Ectodermal cell (in vitro differentiated cells): ENCODE results near the gene POLE4.

Experiments
- H3K27ac ChIP-seq: 2 replicates; pipeline ENCODE4 v1.7.0; 2013; ENCODE audit warnings: mild to moderate bottlenecking, low read depth, low read length; ENCODE audit not compliant: insufficient read depth, poor library complexity, severe bottlenecking
- H3K27me3 ChIP-seq: 2 replicates; pipeline ENCODE4 v1.7.0; 2013; ENCODE audit warnings: mild to moderate bottlenecking, low read length; ENCODE audit not compliant: insufficient read depth, control insufficient read depth, poor library complexity, severe bottlenecking
- H3K36me3 ChIP-seq: one replicate; pipeline ENCODE4 v1.7.0; 2013; ENCODE audit warnings: low read length; ENCODE audit not compliant: control insufficient read depth, insufficient read depth
- H3K4me1 ChIP-seq: one replicate; pipeline ENCODE4 v1.7.0; 2013; ENCODE audit warnings: low read length; ENCODE audit not compliant: control insufficient read depth, insufficient read depth
- H3K4me3 ChIP-seq: 2 replicates; pipeline ENCODE4 v1.7.0; 2013; ENCODE audit warnings: low read depth, low read length, control low read depth; ENCODE audit not compliant: insufficient read depth
- H3K9me3 ChIP-seq: 2 replicates; pipeline ENCODE4 v1.7.0; 2013; ENCODE audit warnings: mild to moderate bottlenecking, low read length, moderate library complexity; ENCODE audit not compliant: control insufficient read depth
- WGBS, 2 experiments: methylation state at CpG; one replicate each; pipeline ENCODE4 v1.1.7; 2013; ENCODE audit warnings: missing lambda C conversion rate in 2 of 2; 5-methylcytosine and 5-hydroxymethylcytosine counted together

Gene POLE4

GRCh38 chr2:74985978-74986609 is 27.7 kb downstream of the POLE4 start:
- Histone ChIP-seq H3K9me3 (no peaks in the 10 kb centered on the region), H3K36me3 (no peaks in the 10 kb centered on the region), H3K27me3 (no peaks in the 10 kb centered on the region), H3K27ac (no peak overlapping the region), H3K4me3 (no peak overlapping the region), H3K4me1 (no peaks in the 10 kb centered on the region)
- 89 to 91% methylated on average over 5 to 7 of the region's 7 CpGs for WGBS, 2 experiments

DNA sequence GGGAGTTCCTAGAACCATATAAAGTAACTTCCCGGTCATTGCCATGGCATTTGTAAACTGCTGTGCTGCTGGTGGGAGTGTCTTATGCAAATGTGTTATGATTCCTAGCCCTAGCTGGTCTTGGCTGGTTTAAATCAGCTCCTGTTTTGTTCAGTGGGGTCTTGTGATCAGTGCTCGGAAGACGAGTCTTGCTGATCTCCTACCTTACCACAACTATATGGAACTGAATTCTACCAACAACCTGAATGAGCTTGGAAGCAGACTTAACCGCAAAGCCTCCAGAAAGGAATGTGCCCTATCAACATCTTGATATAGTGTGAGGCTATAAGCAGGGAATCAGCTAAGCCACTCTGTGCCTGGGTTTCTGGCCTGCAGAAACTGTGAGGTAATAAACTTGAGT is 33.5 kb downstream of the POLE4 start:
- Histone ChIP-seq H3K36me3 (no peaks in the 10 kb centered on the region), H3K27ac (no peak overlapping the region), H3K4me3 (no peak overlapping the region), H3K9me3 (no peaks in the 10 kb centered on the region), H3K4me1 (no peaks in the 10 kb centered on the region), H3K27me3 (no peaks in the 10 kb centered on the region)
- 93 to 94% methylated on average over 4 of the region's 4 CpGs for WGBS, 2 experiments

DNA sequence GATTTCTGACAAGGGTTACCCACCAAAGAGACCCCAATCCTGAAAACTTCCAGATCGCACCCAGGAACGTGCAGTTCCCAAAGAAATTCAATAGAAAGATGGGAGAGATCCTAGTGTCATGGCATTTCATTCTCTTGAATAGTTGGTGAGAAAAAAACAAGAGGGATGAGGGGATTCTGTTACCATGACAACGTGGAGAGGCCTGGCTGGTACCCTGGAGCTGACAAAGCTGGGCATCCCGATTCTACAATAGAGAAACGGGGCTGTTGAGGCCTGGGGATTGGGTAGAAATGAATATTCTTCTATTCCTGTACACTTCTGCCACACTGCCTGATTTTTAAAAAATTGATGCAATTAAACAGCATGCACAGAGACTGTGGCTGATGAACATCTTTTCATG is 41.0 kb downstream of the POLE4 start:
- Histone ChIP-seq H3K27ac (no peak overlapping the region), H3K4me3 (no peak overlapping the region), H3K27me3 (no peaks in the 10 kb centered on the region), H3K36me3 (no peaks in the 10 kb centered on the region), H3K4me1 (no peaks in the 10 kb centered on the region), H3K9me3 (no peaks in the 10 kb centered on the region)
- 91% methylated on average over 5 of the region's 5 CpGs for WGBS, 2 experiments

- H3K9me3 ChIP-seq: no peaks in the 10 kb centered on the region
- 88 to 92% methylated on average over 3 of the region's 3 CpGs for WGBS, 2 experiments
Observed at GRCh38 chr2:75002007-75002406, 43.6 kb downstream of the POLE4 start.

GRCh38 chr2:75003276-75003675 is 44.8 kb downstream of the POLE4 start:
- Histone ChIP-seq H3K27ac (no peak overlapping the region), H3K36me3 (no peaks in the 10 kb centered on the region), H3K4me3 (no peak overlapping the region), H3K9me3 (no peaks in the 10 kb centered on the region), H3K27me3 (no peaks in the 10 kb centered on the region), H3K4me1 (no peaks in the 10 kb centered on the region)
- WGBS, 2 experiments: 85 to 90% methylated on average over 2 of the region's 2 CpGs

More at GRCh38 chr2:75002007-75002406, 43.6 kb downstream of the POLE4 start:
- no peaks in the 10 kb centered on the region for H3K36me3 ChIP-seq
- no peak overlapping the region for H3K27ac ChIP-seq
- H3K4me3 ChIP-seq: no peak overlapping the region
- no peaks in the 10 kb centered on the region for H3K27me3 ChIP-seq
- H3K4me1 ChIP-seq: no peaks in the 10 kb centered on the region

DNA sequence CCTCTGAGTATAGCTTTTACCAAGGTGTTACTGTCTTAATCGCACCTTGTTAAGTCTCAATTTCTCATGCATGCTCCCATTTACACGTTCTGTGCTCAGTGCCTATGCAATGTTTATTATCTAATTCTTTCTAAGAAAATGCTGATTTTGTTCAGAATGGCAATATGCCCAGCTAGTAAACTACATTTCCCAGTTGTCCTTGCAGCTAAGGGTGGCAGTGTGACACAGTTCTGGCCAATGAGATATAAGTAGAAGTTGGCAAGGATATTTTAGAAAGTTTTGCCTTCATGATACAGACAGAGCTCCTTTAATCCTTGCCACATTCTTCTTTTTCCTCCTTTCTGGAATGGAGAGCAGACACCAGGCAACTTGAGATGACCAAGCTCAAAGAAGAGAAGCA is 45.3 kb downstream of the POLE4 start:
- Histone ChIP-seq H3K27me3 (no peaks in the 10 kb centered on the region), H3K4me3 (no peak overlapping the region), H3K9me3 (no peaks in the 10 kb centered on the region), H3K27ac (no peak overlapping the region), H3K36me3 (no peaks in the 10 kb centered on the region), H3K4me1 (no peaks in the 10 kb centered on the region)
- 87 to 92% methylated on average over 2 of the region's 2 CpGs for WGBS, 2 experiments

- H3K27ac ChIP-seq: no peak overlapping the region
- H3K4me1 ChIP-seq: no peaks in the 10 kb centered on the region
- no peaks in the 10 kb centered on the region for H3K9me3 ChIP-seq
- no peaks in the 10 kb centered on the region for H3K36me3 ChIP-seq
- no peaks in the 10 kb centered on the region for H3K27me3 ChIP-seq
- no peak overlapping the region for H3K4me3 ChIP-seq
Observed at GRCh38 chr2:75006041-75006440, 47.6 kb downstream of the POLE4 start.

GRCh38 chr2:75007061-75007460 is 48.6 kb downstream of the POLE4 start:
- no peaks in the 10 kb centered on the region for H3K4me1 ChIP-seq
- no peak overlapping the region for H3K27ac ChIP-seq
- no peaks in the 10 kb centered on the region for H3K27me3 ChIP-seq
- WGBS, 2 experiments: 92 to 96% methylated on average over 4 of the region's 4 CpGs
- no peaks in the 10 kb centered on the region for H3K9me3 ChIP-seq
- no peaks in the 10 kb centered on the region for H3K36me3 ChIP-seq
- no peak overlapping the region for H3K4me3 ChIP-seq

DNA sequence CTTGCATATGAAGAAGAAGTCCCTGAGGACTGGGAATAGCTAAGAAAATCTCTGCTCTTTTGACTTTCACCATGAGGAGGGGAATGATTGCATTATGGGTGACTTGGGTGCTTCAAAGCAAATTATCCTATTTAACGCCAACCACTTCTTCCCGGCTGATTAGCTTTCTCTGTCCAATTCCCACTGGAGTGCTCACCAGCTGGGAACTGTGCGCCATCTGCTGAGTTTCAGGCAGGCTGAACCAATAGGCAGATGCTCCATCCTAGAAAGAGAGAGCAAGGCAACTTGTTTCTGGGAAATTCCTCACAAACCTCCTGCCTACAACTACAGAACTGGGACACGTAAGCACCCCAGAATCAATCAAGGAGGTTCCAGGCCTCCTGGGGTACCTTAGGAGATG is 49.4 kb downstream of the POLE4 start:
- H3K27ac ChIP-seq: no peak overlapping the region
- 96 to 97% methylated on average over 4 of the region's 4 CpGs for WGBS, 2 experiments
- no peaks in the 10 kb centered on the region for H3K4me1 ChIP-seq
- H3K27me3 ChIP-seq: no peaks in the 10 kb centered on the region
- no peaks in the 10 kb centered on the region for H3K36me3 ChIP-seq
- H3K4me3 ChIP-seq: no peak overlapping the region
- no peaks in the 10 kb centered on the region for H3K9me3 ChIP-seq

GRCh38 chr2:75010571-75010970 is 52.1 kb downstream of the POLE4 start:
- no peaks in the 10 kb centered on the region for H3K36me3 ChIP-seq
- no peak overlapping the region for H3K4me3 ChIP-seq
- H3K27ac ChIP-seq: no peak overlapping the region
- no peaks in the 10 kb centered on the region for H3K27me3 ChIP-seq
- H3K4me1 ChIP-seq: no peaks in the 10 kb centered on the region
- 96 to 100% methylated on average over 1 of the region's 1 CpG for WGBS, 2 experiments
- no peaks in the 10 kb centered on the region for H3K9me3 ChIP-seq

GRCh38 chr2:75012080-75012479 is 53.6 kb downstream of the POLE4 start:
- H3K36me3 ChIP-seq: no peaks in the 10 kb centered on the region
- no peaks in the 10 kb centered on the region for H3K4me1 ChIP-seq
- no peaks in the 10 kb centered on the region for H3K27me3 ChIP-seq
- H3K9me3 ChIP-seq: no peaks in the 10 kb centered on the region
- H3K27ac ChIP-seq: no peak overlapping the region
- no peak overlapping the region for H3K4me3 ChIP-seq
- WGBS, 2 experiments: 84 to 96% methylated on average over 4 to 8 of the region's 8 CpGs
